IMR-90 (cell line): Measurements from ENCODE around the gene KDM8. TPM values are rescaled to one million over a fixed set of nuclear protein-coding genes. Genes with fewer than 3 reads are reported as not detected.
A peak's percentile ranks its signal among the peaks of the same experiment; 100 is the strongest.

Experiments used
- ATAC-seq: fragments of 200-7000 bp; cut with Tn5 transposase; 2 replicates; pipeline ENCODE4 v1.9.1; 2020; ENCODE audit warnings: low read depth, mild to moderate bottlenecking, moderate library complexity
- BruUV-seq: library from RNA; stranded (reverse); fragments of 400-500 nt; replicated peaks from 2 replicates; lab custom pipeline; 2021; lab: Mats Ljungman, UMichigan
- CTCF ChIA-PET: fragments of 300-600 bp; formaldehyde crosslinking; extraction: SDS; loops from one replicate; lab custom pipeline; 2021; ENCODE audit warnings: antibody characterized with exemption; lab: Yijun Ruan, JAX
- POLR2A ChIA-PET: fragments of 300-600 bp; sonication (Branson Sonifier 250); formaldehyde crosslinking; loops from one replicate; lab custom pipeline; 2022; ENCODE audit warnings: antibody characterized with exemption; ENCODE audit not compliant: unreplicated experiment; lab: Charles Lee
- DNase-seq: peaks from one replicate; pipeline ENCODE4 v3.0.0; 2013
- H2AFZ ChIP-seq: replicated peaks from 2 replicates; pipeline ENCODE3; 2013; ENCODE audit warnings: low read length, mild to moderate bottlenecking; ENCODE audit not compliant: poor library complexity
- H2AK5ac ChIP-seq: 2 replicates; pipeline ENCODE4 v1.6.1; 2013; ENCODE audit warnings: low read depth, low read length, inconsistent platforms
- H2AK9ac ChIP-seq: replicated peaks from 2 replicates; pipeline ENCODE3; 2013; ENCODE audit warnings: mild to moderate bottlenecking, low read depth, low read length, moderate library complexity; ENCODE audit not compliant: poor library complexity
- H2BK120ac ChIP-seq: 2 replicates; pipeline ENCODE4 v1.6.1; 2013; ENCODE audit warnings: low read depth, low read length, inconsistent platforms
- H2BK15ac ChIP-seq: 3 replicates; pipeline ENCODE4 v1.6.1; 2013; ENCODE audit warnings: low read depth, low read length, inconsistent platforms
- H2BK20ac ChIP-seq: 2 replicates; pipeline ENCODE4 v1.6.1; 2013; ENCODE audit warnings: low read depth, mild to moderate bottlenecking, inconsistent platforms, low read length, moderate library complexity
- H2BK5ac ChIP-seq: 2 replicates; pipeline ENCODE4 v1.6.1; 2013; ENCODE audit warnings: mild to moderate bottlenecking, low read depth, low read length, inconsistent platforms; ENCODE audit not compliant: poor library complexity, severe bottlenecking
- H3K14ac ChIP-seq: replicated peaks from 2 replicates; pipeline ENCODE4 v1.6.1; 2013; ENCODE audit warnings: low read depth, low read length, inconsistent platforms
- H3K18ac ChIP-seq: 2 replicates; pipeline ENCODE4 v1.6.1; 2013; ENCODE audit warnings: low read depth, low read length, control low read depth
- H3K23ac ChIP-seq: 2 replicates; pipeline ENCODE4 v1.6.1; 2013; ENCODE audit warnings: low read depth, low read length, inconsistent platforms
- H3K27ac ChIP-seq: 2 replicates; pipeline ENCODE4 v1.5.1; 2013; ENCODE audit warnings: mild to moderate bottlenecking, control low read depth, low read length; ENCODE audit not compliant: insufficient read depth
- H3K27me3 ChIP-seq: 2 replicates; pipeline ENCODE4 v1.6.1; 2013; ENCODE audit warnings: low read length; ENCODE audit not compliant: control insufficient read depth, insufficient read depth
- H3K36me3 ChIP-seq: 2 replicates; pipeline ENCODE4 v1.6.1; 2013; ENCODE audit warnings: low read length, mixed read lengths; ENCODE audit not compliant: control insufficient read depth, insufficient read depth
- H3K4ac ChIP-seq: 2 replicates; pipeline ENCODE4 v1.6.1; 2013; ENCODE audit warnings: low read depth, low read length, inconsistent platforms
- H3K4me1 ChIP-seq: 2 replicates; pipeline ENCODE4 v1.6.1; 2013; ENCODE audit warnings: low read length, mixed read lengths; ENCODE audit not compliant: control insufficient read depth, insufficient read depth
- H3K4me2 ChIP-seq: 2 replicates; pipeline ENCODE4 v1.6.1; 2013; ENCODE audit warnings: low read depth, mild to moderate bottlenecking, control low read depth, low read length, moderate library complexity
- H3K4me3 ChIP-seq: 2 replicates; pipeline ENCODE4 v1.5.1; 2013; ENCODE audit warnings: low read depth, mild to moderate bottlenecking, control low read depth, low read length, moderate library complexity; ENCODE audit not compliant: insufficient read depth
- H3K56ac ChIP-seq: 2 replicates; pipeline ENCODE4 v1.6.1; 2013; ENCODE audit warnings: low read length, inconsistent platforms; ENCODE audit not compliant: insufficient read depth; ENCODE audit errors: extremely low read depth
- H3K79me1 ChIP-seq, 2 experiments: 2 replicates each; pipeline ENCODE4 v1.6.1; 2013; ENCODE audit warnings: low read length in 2 of 2, inconsistent platforms in 1 of 2, low read depth in 1 of 2
- H3K9ac ChIP-seq: 2 replicates; pipeline ENCODE4 v1.6.1; 2013; ENCODE audit warnings: low read depth, low read length, control low read depth
- H3K9me1 ChIP-seq: 2 replicates; pipeline ENCODE4 v1.6.1; 2013; ENCODE audit warnings: low read length, inconsistent platforms; ENCODE audit not compliant: insufficient read depth
- H3K9me3 ChIP-seq: 2 replicates; pipeline ENCODE4 v1.6.1; 2013; ENCODE audit warnings: low read length; ENCODE audit not compliant: control insufficient read depth, insufficient read depth
- H4K20me1 ChIP-seq: 2 replicates; pipeline ENCODE4 v1.6.1; 2013; ENCODE audit warnings: low read length, inconsistent platforms; ENCODE audit not compliant: insufficient read depth
- H4K5ac ChIP-seq: 2 replicates; pipeline ENCODE4 v1.6.1; 2013; ENCODE audit warnings: mild to moderate bottlenecking, low read depth, low read length, control low read depth
- H4K8ac ChIP-seq, 2 experiments: 2 replicates each; pipeline ENCODE4 v1.6.1; 2013; ENCODE audit warnings: low read depth in 2 of 2, low read length in 2 of 2, control low read depth in 1 of 2, inconsistent platforms in 1 of 2
- H4K91ac ChIP-seq: 2 replicates; pipeline ENCODE4 v1.6.1; 2013; ENCODE audit warnings: low read depth, low read length, inconsistent platforms; ENCODE audit not compliant: insufficient read depth
- BHLHE40 ChIP-seq: fragments of 150-350 bp; IDR thresholded peaks from 2 replicates; pipeline ENCODE4 v1.6.1; 2016; ENCODE audit warnings: mild to moderate bottlenecking, low read depth, low read length
- CEBPB ChIP-seq: IDR thresholded peaks from 2 replicates; pipeline ENCODE4 v1.6.1; 2012; ENCODE audit warnings: low read depth, low read length, improper control_type of control experiment
- CHD1 ChIP-seq: IDR thresholded peaks from 2 replicates; pipeline ENCODE4 v1.6.1; 2012; ENCODE audit warnings: low read depth, low read length, improper control_type of control experiment
- ELK1 ChIP-seq: fragments of 150-350 bp; IDR thresholded peaks from 2 replicates; pipeline ENCODE4 v1.6.1; 2016; ENCODE audit warnings: low read depth, mild to moderate bottlenecking, low read length, moderate library complexity, borderline replicate concordance
- MAZ ChIP-seq: IDR thresholded peaks from 2 replicates; pipeline ENCODE4 v1.6.1; 2012; ENCODE audit warnings: low read depth, mild to moderate bottlenecking, low read length, improper control_type of control experiment, moderate library complexity, borderline replicate concordance
- MXI1 ChIP-seq: IDR thresholded peaks from 2 replicates; pipeline ENCODE4 v1.6.1; 2012; ENCODE audit warnings: low read depth, mild to moderate bottlenecking, low read length, moderate library complexity, borderline replicate concordance
- RAD21 ChIP-seq: IDR thresholded peaks from 2 replicates; pipeline ENCODE4 v1.6.1; 2012; ENCODE audit warnings: low read length, improper control_type of control experiment
- RCOR1 ChIP-seq: IDR thresholded peaks from 2 replicates; pipeline ENCODE4 v1.6.1; 2012; ENCODE audit warnings: mild to moderate bottlenecking, low read length, improper control_type of control experiment; ENCODE audit not compliant: insufficient replicate concordance
- RFX5 ChIP-seq: IDR thresholded peaks from 2 replicates; pipeline ENCODE4 v1.8.0; 2012; ENCODE audit warnings: low read depth, mild to moderate bottlenecking, low read length, moderate library complexity
- SMC3 ChIP-seq: fragments of 150-350 bp; IDR thresholded peaks from 2 replicates; pipeline ENCODE4 v1.6.1; 2016; ENCODE audit warnings: low read depth, mild to moderate bottlenecking, antibody characterized with exemption, low read length, moderate library complexity
- USF2 ChIP-seq: fragments of 150-350 bp; IDR thresholded peaks from 2 replicates; pipeline ENCODE4 v1.6.1; 2017; ENCODE audit warnings: mild to moderate bottlenecking, antibody characterized with exemption, low read length, low read depth
- WGBS, 2 experiments: methylation state at CpG; one replicate each; pipeline versions ENCODE4 v1.1.5 to v1.1.7; 2013; ENCODE audit warnings: missing lambda C conversion rate in 2 of 2; ENCODE audit not compliant: insufficient read length in 1 of 2; ENCODE audit errors: extremely low coverage in 2 of 2; 5-methylcytosine and 5-hydroxymethylcytosine counted together
- dilution Hi-C: fragments of 300-500 bp; cut with HindIII; formaldehyde crosslinking; loops from one replicate; pipeline ENCODE4 v1.14.3; 2018; ENCODE audit warnings: low sequenced_read_pairs; ENCODE audit not compliant: unreplicated experiment
- in situ Hi-C: fragments of 300-500 bp; cut with MboI; formaldehyde crosslinking; loops from 3 replicates; pipeline ENCODE4 v1.14.3; 2019; ENCODE audit warnings: low sequenced_read_pairs, inconsistent platforms, mixed read lengths
- intact Hi-C: fragments of 100-400 bp; cut with micrococcal nuclease; formaldehyde crosslinking; loops from 2 replicates; pipeline ENCODE4 v1.10.0; 2022
- polyA plus RNA-seq, 3 experiments: library from polyadenylated mRNA; depleted of rRNA; stranded (reverse); fragments of >200 nt; gene quantifications; 2 replicates each; pipeline ENCODE4 v1.2.3, GENCODE V29; 2012; ENCODE audit warnings: low replicate concordance in 1 of 3
- total RNA-seq: library from RNA; depleted of rRNA; stranded (reverse); fragments of >200 nt; gene quantifications from 2 replicates; pipeline ENCODE4 v1.2.3, GENCODE V29; 2012
- TF ChIP-seq, protein P1 (sequence below): conservative IDR thresholded peaks from 2 replicates; pipeline ENCODE4 v1.5.1; 2012; ENCODE audit warnings: mild to moderate bottlenecking, low read depth, low read length, improper control_type of control experiment

Gene KDM8
- total and polyA plus RNA-seq, 2 of the 4 experiments (the other 2 are of a cell fraction), result 3.2 to 3.8 TPM

DNA sequence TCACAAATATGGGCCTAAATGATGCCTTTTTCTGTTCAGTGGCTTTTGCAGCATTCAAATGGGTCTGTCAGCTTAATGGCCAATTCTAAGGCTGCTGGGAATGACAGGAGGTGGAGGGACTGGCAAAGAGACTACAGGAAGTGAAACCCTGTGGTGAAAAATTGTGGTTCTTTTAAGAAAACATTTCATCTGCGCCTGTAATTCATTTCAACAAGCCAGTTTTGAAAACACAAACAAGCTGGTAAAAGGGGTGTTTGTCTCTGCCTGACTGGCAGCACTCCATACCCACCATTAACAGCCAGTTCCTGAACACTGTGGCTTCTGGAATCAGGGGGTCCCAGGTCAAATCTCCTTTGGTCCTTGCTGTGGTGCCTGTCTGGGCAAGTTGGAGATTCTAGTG, 3.6 kb upstream of the KDM8 start:
- Histone ChIP-seq H3K4me2 (no peak overlapping the region), H2AK9ac (no peak overlapping the region), H2BK5ac (no peak overlapping the region), H3K27ac (no peak overlapping the region), H4K20me1 (no peaks in the 10 kb centered on the region), H3K4me3 (no peak overlapping the region), H2BK120ac (peak overlapping the region; percentile 41; the same call in 1 of the 2 replicates), H3K36me3 (no peaks in the 10 kb centered on the region), H3K9me1 (peaks cover 3% of the 10 kb centered on the region), H2BK15ac (no peak overlapping the region; the same call in 2 of the 3 replicates), H3K27me3 (peaks cover 18% of the 10 kb centered on the region), H4K8ac (0 out of 4 replicates have a peak overlapping the region, but pooled peaks of 1 of the 2 experiments have one; percentile 6), H4K91ac (no peak overlapping the region), H3K56ac (no peak overlapping the region), H2AK5ac (no peak overlapping the region), H3K9me3 (no peaks in the 10 kb centered on the region), H3K4me1 (peaks cover 2% of the 10 kb centered on the region), H2BK20ac (no peak overlapping the region), H4K5ac (no peak overlapping the region), H3K4ac (no peak overlapping the region), H3K14ac (no peak overlapping the region), H3K79me1 (peaks cover 8 to 14% of the 10 kb centered on the region in 2 experiments; a peak in 2 of 4 replicates), H3K23ac (no peak overlapping the region), H3K9ac (no peak overlapping the region), H2AFZ (peak overlapping the region; percentile 84), H3K18ac (no peak overlapping the region)
- intact Hi-C loops (no loop called here), dilution Hi-C loops (no loop called here), in situ Hi-C loops (no loop called here)
- DNase-seq (no peak), ATAC-seq (no peak)
- no TSS peak for BruUV-seq
- CTCF ChIA-PET, result no interaction called here
- no peak for TF ChIP-seq ELK1
- TF ChIP-seq CEBPB, result no peak
- TF ChIP-seq RAD21, result no peak
- TF ChIP-seq SMC3, result no peak
- TF ChIP-seq CHD1, result no peak
- no peak for TF ChIP-seq RFX5
- TF ChIP-seq MAZ, result no peak
- no peak for TF ChIP-seq MXI1
- TF ChIP-seq RCOR1, result no peak
- TF ChIP-seq USF2, result no peak
- TF ChIP-seq, protein P1, sequence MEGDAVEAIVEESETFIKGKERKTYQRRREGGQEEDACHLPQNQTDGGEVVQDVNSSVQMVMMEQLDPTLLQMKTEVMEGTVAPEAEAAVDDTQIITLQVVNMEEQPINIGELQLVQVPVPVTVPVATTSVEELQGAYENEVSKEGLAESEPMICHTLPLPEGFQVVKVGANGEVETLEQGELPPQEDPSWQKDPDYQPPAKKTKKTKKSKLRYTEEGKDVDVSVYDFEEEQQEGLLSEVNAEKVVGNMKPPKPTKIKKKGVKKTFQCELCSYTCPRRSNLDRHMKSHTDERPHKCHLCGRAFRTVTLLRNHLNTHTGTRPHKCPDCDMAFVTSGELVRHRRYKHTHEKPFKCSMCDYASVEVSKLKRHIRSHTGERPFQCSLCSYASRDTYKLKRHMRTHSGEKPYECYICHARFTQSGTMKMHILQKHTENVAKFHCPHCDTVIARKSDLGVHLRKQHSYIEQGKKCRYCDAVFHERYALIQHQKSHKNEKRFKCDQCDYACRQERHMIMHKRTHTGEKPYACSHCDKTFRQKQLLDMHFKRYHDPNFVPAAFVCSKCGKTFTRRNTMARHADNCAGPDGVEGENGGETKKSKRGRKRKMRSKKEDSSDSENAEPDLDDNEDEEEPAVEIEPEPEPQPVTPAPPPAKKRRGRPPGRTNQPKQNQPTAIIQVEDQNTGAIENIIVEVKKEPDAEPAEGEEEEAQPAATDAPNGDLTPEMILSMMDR, result no peak
- TF ChIP-seq BHLHE40, result no peak
- POLR2A ChIA-PET, result no interaction called here
- no CpG with 5 or more reads among the region's 1 CpG for WGBS, 2 experiments
